ENCODE measurements around the gene ENPP7. TPM values are rescaled to one million over a fixed set of nuclear protein-coding genes. Genes with fewer than 3 reads are reported as not detected.
A peak's percentile ranks its signal among the peaks of the same experiment; 100 is the strongest.

Gene ENPP7
- total and polyA plus RNA-seq, 2 donors from 2014 or later, result 0.94 to 3.7 TPM

- no peak overlapping the region for H3K27ac ChIP-seq (ENCODE audit: low read depth in 2 of 2, low read length in 2 of 2)
- no peak for TF ChIP-seq CTCF (IDR thresholded peaks at IDR 0.05; ENCODE audit: borderline replicate concordance, extremely low read depth, insufficient read depth)
- DNase-seq, result no peak
- no peak for FAIRE-seq
- H3K4me1 ChIP-seq (ENCODE audit: control insufficient read depth in 2 of 3, insufficient read depth in 2 of 3, low read depth in 1 of 3, low read length in 3 of 3), result peaks cover 0 to 7% (median 6%) of the 10 kb centered on the region in 3 donors
- H3K4me3 ChIP-seq (ENCODE audit: low read length in 3 of 3), result no peak overlapping the region
- intact Hi-C loops (cut with DNase I), result no loop called here
- H3K9me3 ChIP-seq (ENCODE audit: control insufficient read depth in 2 of 3, insufficient read depth in 1 of 3, low read length in 3 of 3), result no peaks in the 10 kb centered on the region
- H3K27me3 ChIP-seq (ENCODE audit: control insufficient read depth, insufficient read depth, low read length), result no peaks in the 10 kb centered on the region
- H3K9ac ChIP-seq (ENCODE audit: low read length in 3 of 3), result no peak overlapping the region
- no peaks in the 10 kb centered on the region for H3K36me3 ChIP-seq (ENCODE audit: control insufficient read depth in 2 of 3, insufficient read depth in 3 of 3, low read length in 3 of 3)
These were observed 8.7 kb downstream of the ENPP7 start for GRCh38 chr17:79739148-79740062.

- H3K9me3 ChIP-seq (ENCODE audit: control insufficient read depth in 2 of 3, insufficient read depth in 1 of 3, low read length in 3 of 3), result no peaks in the 10 kb centered on the region
- no peak for FAIRE-seq
- no peaks in the 10 kb centered on the region for H3K36me3 ChIP-seq (ENCODE audit: control insufficient read depth in 2 of 3, insufficient read depth in 3 of 3, low read length in 3 of 3)
- no peak overlapping the region for H3K27ac ChIP-seq (ENCODE audit: low read depth in 2 of 2, low read length in 2 of 2)
- intact Hi-C loops (cut with DNase I), result no loop called here
- no peak for TF ChIP-seq CTCF (IDR thresholded peaks at IDR 0.05; ENCODE audit: borderline replicate concordance, extremely low read depth, insufficient read depth)
- H3K4me3 ChIP-seq (ENCODE audit: low read length in 3 of 3), result no peak overlapping the region
- H3K4me1 ChIP-seq (ENCODE audit: control insufficient read depth in 2 of 3, insufficient read depth in 2 of 3, low read depth in 1 of 3, low read length in 3 of 3), result peaks cover 0 to 7% (median 6%) of the 10 kb centered on the region in 3 donors
- H3K27me3 ChIP-seq (ENCODE audit: control insufficient read depth, insufficient read depth, low read length), result no peaks in the 10 kb centered on the region
- peak in 3 of 5 donors; percentile 27 to 71 (median 65) for DNase-seq
- H3K9ac ChIP-seq (ENCODE audit: low read length in 3 of 3), result no peak overlapping the region
These were observed 9.7 kb downstream of the ENPP7 start for GRCh38 chr17:79740413-79740812.

- no peak for TF ChIP-seq CTCF (IDR thresholded peaks at IDR 0.05; ENCODE audit: borderline replicate concordance, extremely low read depth, insufficient read depth)
- Histone ChIP-seq H3K27ac (ENCODE audit: low read depth in 2 of 2, low read length in 2 of 2) (no peak overlapping the region), H3K27me3 (ENCODE audit: control insufficient read depth, insufficient read depth, low read length) (no peaks in the 10 kb centered on the region), H3K4me3 (ENCODE audit: low read length in 3 of 3) (no peak overlapping the region), H3K9me3 (ENCODE audit: control insufficient read depth in 2 of 3, insufficient read depth in 1 of 3, low read length in 3 of 3) (no peaks in the 10 kb centered on the region), H3K4me1 (ENCODE audit: control insufficient read depth in 2 of 3, insufficient read depth in 2 of 3, low read depth in 1 of 3, low read length in 3 of 3) (peaks cover 0 to 7% (median 6%) of the 10 kb centered on the region in 3 donors), H3K9ac (ENCODE audit: low read length in 3 of 3) (no peak overlapping the region), H3K36me3 (ENCODE audit: control insufficient read depth in 2 of 3, insufficient read depth in 3 of 3, low read length in 3 of 3) (no peaks in the 10 kb centered on the region)
- intact Hi-C loops (cut with DNase I), result no loop called here
- DNase-seq, result no peak
- no peak for FAIRE-seq
These were observed 10.6 kb downstream of the ENPP7 start for GRCh38 chr17:79741401-79741750.
